Ammon's horn (tissue), 1 donor: ENCODE data around the gene CHCHD3.

Experiments used
- DNase-seq: peaks from one replicate; pipeline ENCODE4 v3.0.0-alpha.2; 2016; ENCODE audit warnings: low spot score

The CHCHD3 gene

GRCh38 chr7:132743974-132744373 lies 337.9 kb downstream of the CHCHD3 start:
- no peak for DNase-seq

- DNase-seq, result no peak
Observed at GRCh38 chr7:132742189-132742612, 339.7 kb downstream of the CHCHD3 start.

- DNase-seq, result no peak
Observed at GRCh38 chr7:132740176-132740575, 341.7 kb downstream of the CHCHD3 start.

DNA sequence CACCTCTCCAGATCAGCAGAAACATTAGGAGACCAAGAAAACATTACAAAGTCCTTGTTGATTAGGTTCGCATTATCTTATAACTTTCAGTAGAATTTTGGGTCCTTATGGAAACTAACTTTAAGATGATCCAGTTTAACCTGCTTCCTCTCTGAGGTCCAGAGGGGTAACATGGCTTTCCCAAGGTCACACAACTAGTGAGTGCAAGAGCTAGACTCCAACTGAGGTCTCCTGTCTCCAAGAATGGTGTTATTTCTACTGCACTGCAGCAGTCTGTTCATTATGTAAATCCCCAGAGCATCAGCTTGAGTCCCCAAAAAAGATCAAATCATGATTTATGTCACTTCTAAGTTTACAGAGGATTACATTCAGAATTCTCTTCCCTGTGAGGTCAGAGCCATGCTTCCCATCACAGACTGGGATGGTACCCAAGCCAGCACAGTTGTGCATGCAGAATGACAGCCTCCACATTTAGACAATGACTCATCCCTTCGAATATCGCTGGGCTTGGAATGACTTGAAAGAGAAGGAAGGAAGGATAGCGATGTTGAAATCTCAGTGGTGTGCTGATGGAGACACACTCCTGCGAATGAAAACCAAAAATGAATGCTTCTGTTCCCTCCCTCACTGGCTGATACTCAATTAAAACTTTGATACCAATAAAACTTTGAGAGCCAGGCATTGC lies 342.5 kb downstream of the CHCHD3 start:
- peak; percentile 80 for DNase-seq

GRCh38 chr7:132738254-132738653 lies 343.6 kb downstream of the CHCHD3 start:
- DNase-seq, result no peak

DNA sequence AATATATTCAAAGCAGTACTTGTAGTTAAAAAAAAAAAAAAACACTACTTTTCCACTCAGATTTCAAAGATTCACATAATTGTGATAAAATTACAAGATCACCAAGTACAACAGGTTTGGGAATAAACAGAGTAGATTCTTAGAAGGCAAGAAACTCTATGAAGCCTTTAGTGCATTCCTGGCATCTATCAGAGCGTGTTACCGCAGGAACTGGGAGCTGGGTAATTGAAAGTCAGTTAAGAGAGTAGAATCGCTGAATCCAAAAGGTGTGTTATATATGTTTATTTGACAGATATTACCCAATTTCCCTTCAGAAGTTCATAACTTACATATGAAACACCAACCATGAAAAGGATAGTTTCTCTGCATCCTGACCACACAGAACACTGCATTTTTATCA lies 346.4 kb downstream of the CHCHD3 start:
- no peak for DNase-seq
